ENCODE measurements around the gene TTLL9. TPM values are rescaled to one million over a fixed set of nuclear protein-coding genes. Genes with fewer than 3 reads are reported as not detected.

TTLL9 gene
- total RNA-seq, 1 donor from 2014 or later: 2.4 TPM

GRCh38 chr20:31830406-31830981 is 39.9 kb upstream of the TTLL9 start:
- Mint-ChIP-seq H3K4me1 (ENCODE audit: low read depth) (peaks cover 6% of the 10 kb centered on the region), H3K4me3 (ENCODE audit: low read depth) (no peak overlapping the region), H3K27me3 (no peaks in the 10 kb centered on the region), H3K36me3 (ENCODE audit: insufficient read depth) (no peaks in the 10 kb centered on the region), H3K27ac (no peak overlapping the region), H3K9me3 (ENCODE audit: low read depth) (no peaks in the 10 kb centered on the region)
- no peak for DNase-seq (ENCODE audit: low spot score, unreplicated experiment)
- TF ChIP-seq, protein P1, sequence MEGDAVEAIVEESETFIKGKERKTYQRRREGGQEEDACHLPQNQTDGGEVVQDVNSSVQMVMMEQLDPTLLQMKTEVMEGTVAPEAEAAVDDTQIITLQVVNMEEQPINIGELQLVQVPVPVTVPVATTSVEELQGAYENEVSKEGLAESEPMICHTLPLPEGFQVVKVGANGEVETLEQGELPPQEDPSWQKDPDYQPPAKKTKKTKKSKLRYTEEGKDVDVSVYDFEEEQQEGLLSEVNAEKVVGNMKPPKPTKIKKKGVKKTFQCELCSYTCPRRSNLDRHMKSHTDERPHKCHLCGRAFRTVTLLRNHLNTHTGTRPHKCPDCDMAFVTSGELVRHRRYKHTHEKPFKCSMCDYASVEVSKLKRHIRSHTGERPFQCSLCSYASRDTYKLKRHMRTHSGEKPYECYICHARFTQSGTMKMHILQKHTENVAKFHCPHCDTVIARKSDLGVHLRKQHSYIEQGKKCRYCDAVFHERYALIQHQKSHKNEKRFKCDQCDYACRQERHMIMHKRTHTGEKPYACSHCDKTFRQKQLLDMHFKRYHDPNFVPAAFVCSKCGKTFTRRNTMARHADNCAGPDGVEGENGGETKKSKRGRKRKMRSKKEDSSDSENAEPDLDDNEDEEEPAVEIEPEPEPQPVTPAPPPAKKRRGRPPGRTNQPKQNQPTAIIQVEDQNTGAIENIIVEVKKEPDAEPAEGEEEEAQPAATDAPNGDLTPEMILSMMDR (IDR thresholded peaks at IDR 0.05; ENCODE audit: unreplicated experiment): no peak

GRCh38 chr20:31831211-31831610 is 39.2 kb upstream of the TTLL9 start:
- Mint-ChIP-seq H3K4me3 (ENCODE audit: low read depth) (no peak overlapping the region), H3K27me3 (no peaks in the 10 kb centered on the region), H3K27ac (no peak overlapping the region)

DNA sequence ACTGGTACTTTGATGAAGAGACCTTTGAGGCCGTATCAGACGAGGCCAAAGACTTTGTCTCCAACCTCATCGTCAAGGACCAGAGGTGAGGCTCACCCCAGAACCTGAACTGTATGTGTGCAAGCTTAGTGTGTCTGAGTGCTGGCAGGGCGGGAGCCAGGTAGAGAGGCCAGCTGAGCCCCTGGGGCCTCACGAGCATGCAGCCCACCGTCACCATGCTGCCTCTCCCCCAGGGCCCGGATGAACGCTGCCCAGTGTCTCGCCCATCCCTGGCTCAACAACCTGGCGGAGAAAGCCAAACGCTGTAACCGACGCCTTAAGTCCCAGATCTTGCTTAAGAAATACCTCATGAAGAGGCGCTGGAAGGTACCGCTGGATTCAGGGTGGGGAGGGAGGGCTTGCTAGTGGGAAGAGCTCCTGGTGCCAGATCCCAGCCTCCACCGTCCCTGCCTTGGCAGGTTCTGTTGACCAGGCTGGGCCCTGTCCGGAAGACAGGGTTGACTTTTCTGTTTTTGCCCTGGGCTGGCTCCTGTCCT is 38.6 kb upstream of the TTLL9 start:
- TF ChIP-seq, protein P1 (IDR thresholded peaks at IDR 0.05; ENCODE audit: unreplicated experiment): no peak
- Mint-ChIP-seq H3K27ac (peak overlapping the region; percentile 58), H3K27me3 (no peaks in the 10 kb centered on the region), H3K4me1 (ENCODE audit: low read depth) (peaks cover 6% of the 10 kb centered on the region), H3K4me3 (ENCODE audit: low read depth) (no peak overlapping the region), H3K36me3 (ENCODE audit: insufficient read depth) (no peaks in the 10 kb centered on the region), H3K9me3 (ENCODE audit: low read depth) (no peaks in the 10 kb centered on the region)
- no peak for DNase-seq (ENCODE audit: low spot score, unreplicated experiment)

More at GRCh38 chr20:31831211-31831610, 39.2 kb upstream of the TTLL9 start:
- TF ChIP-seq, protein P1 (IDR thresholded peaks at IDR 0.05; ENCODE audit: unreplicated experiment): no peak
- DNase-seq (ENCODE audit: low spot score, unreplicated experiment): no peak
- Mint-ChIP-seq H3K4me1 (ENCODE audit: low read depth) (peaks cover 6% of the 10 kb centered on the region), H3K9me3 (ENCODE audit: low read depth) (no peaks in the 10 kb centered on the region), H3K36me3 (ENCODE audit: insufficient read depth) (no peaks in the 10 kb centered on the region)

- Mint-ChIP-seq H3K4me3 (ENCODE audit: low read depth) (no peak overlapping the region), H3K27me3 (no peaks in the 10 kb centered on the region), H3K9me3 (ENCODE audit: low read depth) (no peaks in the 10 kb centered on the region), H3K4me1 (ENCODE audit: low read depth) (peaks cover 6% of the 10 kb centered on the region), H3K36me3 (ENCODE audit: insufficient read depth) (no peaks in the 10 kb centered on the region), H3K27ac (peak overlapping the region; percentile 13)
- DNase-seq (ENCODE audit: low spot score, unreplicated experiment): peak; percentile 90
- TF ChIP-seq, protein P1 (IDR thresholded peaks at IDR 0.05; ENCODE audit: unreplicated experiment): peak; percentile 98
These were observed 37.1 kb upstream of the TTLL9 start for GRCh38 chr20:31833130-31833930.

DNA sequence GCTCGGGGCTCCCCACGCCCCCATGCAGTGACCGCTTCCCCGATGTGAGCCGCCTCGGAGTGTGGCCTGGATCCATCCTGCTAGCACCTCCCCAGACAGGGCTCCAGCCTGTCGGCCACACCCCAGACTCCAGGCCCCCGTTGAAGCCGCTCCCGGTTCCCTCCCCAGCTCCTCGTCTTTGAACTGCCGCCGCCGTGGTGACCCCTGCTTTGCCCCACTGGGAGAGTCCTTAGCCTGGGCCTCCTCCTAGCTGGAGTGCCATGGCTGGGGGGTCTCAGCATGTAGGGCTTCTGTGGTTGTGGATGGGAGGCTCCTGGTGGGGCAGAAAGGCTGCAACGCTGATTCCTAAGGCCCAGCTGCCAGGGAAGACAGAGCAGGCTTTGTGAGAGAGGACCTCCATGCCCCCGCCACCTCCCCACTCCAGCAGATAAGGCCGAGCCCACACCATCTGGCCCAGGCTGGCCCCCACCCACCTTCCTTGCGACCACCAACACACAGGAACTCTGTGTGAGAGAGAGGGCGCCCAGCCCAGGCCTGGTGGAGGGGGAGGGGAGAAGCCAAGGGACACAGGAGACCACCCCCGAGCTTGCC is 36.4 kb upstream of the TTLL9 start:
- DNase-seq (ENCODE audit: low spot score, unreplicated experiment): no peak
- H3K4me3 Mint-ChIP-seq (ENCODE audit: low read depth): no peak overlapping the region
- no peak overlapping the region for H3K27ac Mint-ChIP-seq
- TF ChIP-seq, protein P1 (IDR thresholded peaks at IDR 0.05; ENCODE audit: unreplicated experiment): no peak
- no peaks in the 10 kb centered on the region for H3K9me3 Mint-ChIP-seq (ENCODE audit: low read depth)
- peaks cover 6% of the 10 kb centered on the region for H3K4me1 Mint-ChIP-seq (ENCODE audit: low read depth)
- H3K27me3 Mint-ChIP-seq: no peaks in the 10 kb centered on the region
- H3K36me3 Mint-ChIP-seq (ENCODE audit: insufficient read depth): no peaks in the 10 kb centered on the region
